Glutamatergic neuron (in vitro differentiated cells): ENCODE data around the gene ATP2B2. TPM values are rescaled to one million over a fixed set of nuclear protein-coding genes. Genes with fewer than 3 reads are reported as not detected.

Source experiments
- DNase-seq: peaks from one replicate; pipeline ENCODE4 v3.0.0; 2022
- H3K27ac Mint-ChIP-seq: one replicate; pipeline ENCODE4 v1.8.0; 2020; ENCODE audit warnings: mild to moderate bottlenecking, mixed read lengths, inconsistent platforms; ENCODE audit not compliant: unreplicated experiment
- H3K27me3 Mint-ChIP-seq: one replicate; pipeline ENCODE4 v1.8.0; 2020; ENCODE audit warnings: mild to moderate bottlenecking, moderate library complexity, mixed read lengths, inconsistent platforms; ENCODE audit not compliant: unreplicated experiment
- H3K36me3 Mint-ChIP-seq: one replicate; pipeline ENCODE4 v1.8.0; 2020; ENCODE audit warnings: mild to moderate bottlenecking, mixed read lengths, inconsistent platforms; ENCODE audit not compliant: unreplicated experiment
- H3K4me1 Mint-ChIP-seq: one replicate; pipeline ENCODE4 v1.8.0; 2020; ENCODE audit warnings: mild to moderate bottlenecking, low read depth, mixed read lengths, inconsistent platforms; ENCODE audit not compliant: unreplicated experiment
- H3K4me3 Mint-ChIP-seq: one replicate; pipeline ENCODE4 v1.8.0; 2020; ENCODE audit warnings: mild to moderate bottlenecking, mixed read lengths, inconsistent platforms; ENCODE audit not compliant: unreplicated experiment
- H3K9me3 Mint-ChIP-seq: one replicate; pipeline ENCODE4 v1.8.0; 2020; ENCODE audit warnings: mild to moderate bottlenecking, moderate library complexity, mixed read lengths, inconsistent platforms; ENCODE audit not compliant: unreplicated experiment
- total RNA-seq: library from RNA; stranded (reverse); fragmentation: NEBNext Ultra II Directional; extraction: Animal tissue kit (Norgen Biotek cat#: 25700); gene quantifications from one replicate; pipeline ENCODE4 v1.2.1, GENCODE V29; 2021; ENCODE audit not compliant: unreplicated experiment
- TF ChIP-seq, protein P1 (sequence below): fragments of 200-600 bp; sonication (generic); IDR thresholded peaks from one replicate; pipeline ENCODE4 v1.5.0; 2021; ENCODE audit not compliant: partially characterized antibody, unreplicated experiment

ATP2B2 gene
- total RNA-seq, 1 donor from 2014 or later: 31.2 TPM

DNA sequence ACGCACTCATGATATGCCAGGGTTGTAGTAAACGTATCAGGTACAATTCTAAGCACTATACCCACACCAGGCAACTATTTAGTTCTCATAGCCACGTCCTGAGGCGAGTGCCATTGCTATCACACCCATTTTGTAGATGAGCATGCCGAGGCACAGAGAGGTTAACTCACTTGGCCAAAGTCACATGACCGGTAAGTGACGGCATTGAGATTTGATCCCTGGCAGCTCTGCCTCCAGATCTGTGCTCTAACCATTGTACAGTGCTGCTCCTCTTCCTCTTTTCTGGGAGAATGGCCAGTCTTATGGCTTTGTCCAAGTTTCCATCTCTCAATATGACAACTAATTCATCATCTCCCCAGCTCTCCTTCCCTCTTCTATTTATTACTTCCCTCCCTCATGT, 18.9 kb upstream of the ATP2B2 start:
- peaks cover 1% of the 10 kb centered on the region for H3K4me1 Mint-ChIP-seq
- H3K27me3 Mint-ChIP-seq: peaks cover 3% of the 10 kb centered on the region
- H3K27ac Mint-ChIP-seq: no peak overlapping the region
- no peak overlapping the region for H3K4me3 Mint-ChIP-seq
- H3K9me3 Mint-ChIP-seq: no peaks in the 10 kb centered on the region
- TF ChIP-seq, protein P1, sequence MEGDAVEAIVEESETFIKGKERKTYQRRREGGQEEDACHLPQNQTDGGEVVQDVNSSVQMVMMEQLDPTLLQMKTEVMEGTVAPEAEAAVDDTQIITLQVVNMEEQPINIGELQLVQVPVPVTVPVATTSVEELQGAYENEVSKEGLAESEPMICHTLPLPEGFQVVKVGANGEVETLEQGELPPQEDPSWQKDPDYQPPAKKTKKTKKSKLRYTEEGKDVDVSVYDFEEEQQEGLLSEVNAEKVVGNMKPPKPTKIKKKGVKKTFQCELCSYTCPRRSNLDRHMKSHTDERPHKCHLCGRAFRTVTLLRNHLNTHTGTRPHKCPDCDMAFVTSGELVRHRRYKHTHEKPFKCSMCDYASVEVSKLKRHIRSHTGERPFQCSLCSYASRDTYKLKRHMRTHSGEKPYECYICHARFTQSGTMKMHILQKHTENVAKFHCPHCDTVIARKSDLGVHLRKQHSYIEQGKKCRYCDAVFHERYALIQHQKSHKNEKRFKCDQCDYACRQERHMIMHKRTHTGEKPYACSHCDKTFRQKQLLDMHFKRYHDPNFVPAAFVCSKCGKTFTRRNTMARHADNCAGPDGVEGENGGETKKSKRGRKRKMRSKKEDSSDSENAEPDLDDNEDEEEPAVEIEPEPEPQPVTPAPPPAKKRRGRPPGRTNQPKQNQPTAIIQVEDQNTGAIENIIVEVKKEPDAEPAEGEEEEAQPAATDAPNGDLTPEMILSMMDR: no peak
- H3K36me3 Mint-ChIP-seq: no peaks in the 10 kb centered on the region
- DNase-seq: no peak

DNA sequence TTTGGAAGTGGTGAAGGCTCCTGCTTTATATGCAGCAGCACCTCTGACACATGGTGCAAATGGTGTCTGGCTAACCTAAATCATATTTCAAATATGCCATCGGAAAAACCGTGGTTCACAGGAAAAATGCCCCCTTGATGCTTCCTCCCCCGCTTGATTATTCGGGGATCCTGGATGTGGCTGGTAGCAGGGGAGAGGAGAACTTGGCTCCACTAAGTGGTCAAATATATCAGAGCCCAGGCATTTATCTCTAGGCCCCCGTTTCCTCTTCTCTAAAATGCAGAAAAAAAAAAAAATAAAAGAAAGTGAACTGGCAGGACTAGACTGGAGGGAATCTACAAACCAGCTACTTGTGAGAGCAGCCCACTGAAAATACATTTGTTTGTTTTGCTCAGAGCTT, 18.2 kb upstream of the ATP2B2 start:
- Mint-ChIP-seq H3K4me1 (peaks cover 3% of the 10 kb centered on the region), H3K36me3 (no peaks in the 10 kb centered on the region), H3K4me3 (no peak overlapping the region), H3K27me3 (peaks cover 3% of the 10 kb centered on the region), H3K9me3 (peaks cover 2% of the 10 kb centered on the region), H3K27ac (no peak overlapping the region)
- no peak for DNase-seq
- TF ChIP-seq, protein P1: no peak

DNA sequence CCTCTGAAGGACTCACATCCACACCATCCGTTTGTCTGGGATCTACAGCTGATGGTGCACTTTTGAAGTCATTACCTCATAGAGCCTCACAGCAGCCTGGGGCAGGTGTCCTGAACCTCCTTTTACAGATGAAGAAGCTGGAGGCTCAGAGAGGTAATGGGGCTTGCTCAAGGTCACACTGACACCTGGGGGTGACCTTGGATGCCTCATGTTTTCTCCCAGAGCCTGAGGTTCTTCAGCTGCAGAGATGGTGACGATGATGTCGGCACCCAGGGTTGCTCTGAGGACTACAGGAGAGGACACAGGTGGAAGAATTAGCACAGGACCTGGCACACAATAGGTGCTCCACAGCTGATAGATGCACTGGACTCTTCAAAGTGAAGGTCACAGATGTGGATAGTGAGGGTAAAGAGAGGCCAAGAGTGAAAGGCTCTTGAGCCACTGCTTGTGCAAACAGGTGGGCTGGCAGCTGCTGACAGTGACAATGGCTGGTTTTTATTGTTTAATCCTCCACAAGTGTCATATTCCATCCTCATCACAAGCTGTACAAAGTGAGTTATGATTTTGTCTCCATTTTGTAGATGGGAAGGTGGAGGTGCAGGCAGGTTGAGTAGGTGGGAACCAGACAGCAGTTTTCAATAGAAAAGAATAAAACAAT, 17.4 kb upstream of the ATP2B2 start:
- H3K4me1 Mint-ChIP-seq: peaks cover 6% of the 10 kb centered on the region
- no peak overlapping the region for H3K4me3 Mint-ChIP-seq
- H3K27me3 Mint-ChIP-seq: peaks cover 3% of the 10 kb centered on the region
- H3K36me3 Mint-ChIP-seq: no peaks in the 10 kb centered on the region
- TF ChIP-seq, protein P1: no peak
- H3K27ac Mint-ChIP-seq: no peak overlapping the region
- peaks cover 2% of the 10 kb centered on the region for H3K9me3 Mint-ChIP-seq
- no peak for DNase-seq

DNA sequence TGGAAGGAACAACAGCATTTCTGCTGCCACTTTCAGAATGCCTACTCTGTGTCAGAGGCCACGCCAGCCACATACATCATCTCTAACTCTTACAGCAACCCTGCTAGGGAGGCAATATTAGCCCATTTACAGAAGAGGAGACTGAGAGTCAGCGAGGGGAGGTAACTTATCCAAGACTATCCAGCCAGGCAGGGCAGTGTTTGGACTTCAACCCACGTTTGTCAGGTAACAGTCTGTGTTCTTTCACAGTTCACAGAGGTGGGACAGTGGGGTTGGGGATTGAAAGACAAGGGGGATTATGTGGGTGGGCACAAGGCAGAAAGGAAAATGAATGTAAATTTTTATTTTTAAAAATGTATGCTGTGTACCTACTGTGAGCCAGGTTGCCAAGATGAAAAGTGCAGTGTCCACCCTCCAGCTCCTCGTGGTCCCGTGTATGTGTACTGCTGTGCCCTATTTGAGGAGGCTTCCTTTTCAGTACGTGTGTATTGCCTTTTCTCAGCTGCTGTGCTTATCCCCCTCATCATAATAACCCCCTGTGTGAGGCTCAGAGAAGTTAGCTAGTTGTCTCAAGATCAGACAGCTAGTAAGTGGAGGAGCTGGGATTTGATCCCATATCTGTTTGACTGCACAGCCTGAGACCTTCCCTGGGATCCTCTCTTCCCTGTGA, 16.5 kb upstream of the ATP2B2 start:
- no peaks in the 10 kb centered on the region for H3K36me3 Mint-ChIP-seq
- TF ChIP-seq, protein P1: no peak
- peaks cover 2% of the 10 kb centered on the region for H3K9me3 Mint-ChIP-seq
- peaks cover 3% of the 10 kb centered on the region for H3K27me3 Mint-ChIP-seq
- no peak overlapping the region for H3K27ac Mint-ChIP-seq
- no peak overlapping the region for H3K4me3 Mint-ChIP-seq
- no peak for DNase-seq
- H3K4me1 Mint-ChIP-seq: peaks cover 13% of the 10 kb centered on the region

DNA sequence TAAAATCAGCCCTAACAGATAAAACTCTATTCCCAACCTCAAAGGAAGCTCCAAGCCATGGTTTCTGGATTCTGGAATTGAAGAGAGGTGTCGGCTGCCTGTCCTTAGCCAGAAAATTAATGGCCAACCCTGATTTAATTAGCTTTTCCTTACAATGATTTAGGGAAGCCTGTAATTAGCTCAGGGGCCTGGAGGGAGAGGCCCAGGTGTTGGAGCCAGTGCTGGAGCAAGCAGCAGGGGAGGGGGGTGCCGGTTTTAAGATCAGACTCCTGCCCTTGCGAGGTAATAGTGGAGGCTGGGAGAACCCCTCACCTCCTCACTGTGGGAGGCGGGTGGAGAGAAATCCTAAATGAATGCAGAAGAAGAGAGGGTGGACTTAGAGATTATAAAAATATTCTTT, 14.7 kb upstream of the ATP2B2 start:
- Mint-ChIP-seq H3K27me3 (peaks cover 3% of the 10 kb centered on the region), H3K4me1 (peaks cover 21% of the 10 kb centered on the region), H3K36me3 (no peaks in the 10 kb centered on the region), H3K4me3 (no peak overlapping the region), H3K27ac (no peak overlapping the region), H3K9me3 (peaks cover 6% of the 10 kb centered on the region)
- TF ChIP-seq, protein P1: no peak
- DNase-seq: no peak
